Muscle of arm (tissue), 12 donors: Measurements from ENCODE around the gene BRSK2. TPM values are rescaled to one million over a fixed set of nuclear protein-coding genes. Genes with fewer than 3 reads are reported as not detected.

ENCODE experiments used
- DNase-seq: peaks from one replicate; pipeline ENCODE4 v3.0.0-alpha.2; 2013
- polyA plus RNA-seq, 12 donors: library from polyadenylated mRNA; unstranded; fragments of 120-200 nt; gene quantifications; one replicate each; pipeline ENCODE4 v1.2.1, GENCODE V29; 2013; ENCODE audit not compliant: insufficient read length in 12 of 12

Gene BRSK2
- polyA plus RNA-seq, 12 donors: 0.59 to 2.6 (median 1.2) TPM; not detected in 2

GRCh38 chr11:1375161-1375954 is 14.4 kb upstream of the BRSK2 start:
- no peak for DNase-seq

GRCh38 chr11:1375955-1376258 is 13.8 kb upstream of the BRSK2 start:
- DNase-seq: no peak

- DNase-seq: no peak
Measured at GRCh38 chr11:1377231-1377780, 12.4 kb upstream of the BRSK2 start.

GRCh38 chr11:1381793-1382425 is 7.8 kb upstream of the BRSK2 start:
- no peak for DNase-seq

GRCh38 chr11:1382429-1382828 is 7.3 kb upstream of the BRSK2 start:
- DNase-seq: no peak

- DNase-seq: peak; percentile 74
Measured at GRCh38 chr11:1382831-1383607, 6.7 kb upstream of the BRSK2 start.

- no peak for DNase-seq
Measured at GRCh38 chr11:1384199-1384970, 5.3 kb upstream of the BRSK2 start.

GRCh38 chr11:1387521-1387920 is 2.2 kb upstream of the BRSK2 start:
- DNase-seq: no peak

GRCh38 chr11:1387961-1388762 is 1.6 kb upstream of the BRSK2 start:
- no peak for DNase-seq

- DNase-seq: no peak
Measured at GRCh38 chr11:1388763-1389102, 1.0 kb upstream of the BRSK2 start.

GRCh38 chr11:1389103-1389931 is 417 bp upstream of the BRSK2 start:
- DNase-seq: peak; percentile 92

- no peak for DNase-seq
Measured at GRCh38 chr11:1390569-1391164, 933 bp downstream of the BRSK2 start.

- no peak for DNase-seq
Measured at GRCh38 chr11:1391165-1392075, 1.7 kb downstream of the BRSK2 start.

GRCh38 chr11:1392111-1392510 is 2.4 kb downstream of the BRSK2 start:
- no peak for DNase-seq

GRCh38 chr11:1392561-1392960 is 2.8 kb downstream of the BRSK2 start:
- no peak for DNase-seq

- no peak for DNase-seq
Measured at GRCh38 chr11:1393038-1393710, 3.4 kb downstream of the BRSK2 start.

GRCh38 chr11:1394936-1395772 is 5.4 kb downstream of the BRSK2 start:
- DNase-seq: no peak
